Small intestine (tissue), 7 donors: ENCODE results near the gene TC2N. TPM values are rescaled to one million over a fixed set of nuclear protein-coding genes. Genes with fewer than 3 reads are reported as not detected.
A peak's percentile ranks its signal among the peaks of the same experiment; 100 is the strongest.
"Not testable (repeated sequence)": the region's sequence is repeated elsewhere in the genome, so short reads cannot be mapped to it uniquely, and the experiment has no call there.

Experiments used
- DNase-seq, 2 donors: peaks; one replicate each; pipeline versions ENCODE4 v3.0.0 to v3.0.0-alpha.2; 2013
- FAIRE-seq: peaks from 2 replicates; lab custom pipeline; 2012; peaks lifted over from hg19 to GRCh38; lab: Jason Lieb, UNC
- H3K27ac ChIP-seq, 3 donors: one replicate each; pipeline ENCODE4 v1.5.1; 2013; ENCODE audit warnings: low read length in 2 of 3, mild to moderate bottlenecking in 2 of 3, control low read depth in 1 of 3, inconsistent platforms in 1 of 3, low read depth in 1 of 3, moderate library complexity in 1 of 3
- H3K27me3 ChIP-seq, 3 donors: one replicate each; pipeline ENCODE4 v1.6.1; 2013; ENCODE audit warnings: low read length in 3 of 3, inconsistent platforms in 1 of 3; ENCODE audit not compliant: control insufficient read depth in 3 of 3, insufficient read depth in 3 of 3
- H3K36me3 ChIP-seq, 3 donors: one replicate each; pipeline ENCODE4 v1.6.1; 2013; ENCODE audit warnings: low read length in 3 of 3, inconsistent platforms in 1 of 3, low read depth in 1 of 3, mild to moderate bottlenecking in 1 of 3, moderate library complexity in 1 of 3; ENCODE audit not compliant: control insufficient read depth in 3 of 3, insufficient read depth in 2 of 3
- H3K4me1 ChIP-seq, 3 donors: one replicate each; pipeline ENCODE4 v1.6.1; 2013; ENCODE audit warnings: low read length in 2 of 3, inconsistent platforms in 1 of 3, low read depth in 1 of 3, mild to moderate bottlenecking in 1 of 3, moderate library complexity in 1 of 3; ENCODE audit not compliant: control insufficient read depth in 3 of 3, insufficient read depth in 2 of 3
- H3K4me3 ChIP-seq, 3 donors: one replicate each; pipeline ENCODE4 v1.5.1; 2013; ENCODE audit warnings: low read length in 3 of 3, control low read depth in 1 of 3, inconsistent platforms in 1 of 3, low read depth in 1 of 3, mild to moderate bottlenecking in 1 of 3, moderate library complexity in 1 of 3
- H3K9me3 ChIP-seq, 2 donors: one replicate each; pipeline ENCODE4 v1.6.1; 2013; ENCODE audit warnings: low read depth in 1 of 2, low read length in 1 of 2; ENCODE audit not compliant: control insufficient read depth in 2 of 2, insufficient read depth in 1 of 2
- WGBS, 3 donors: extraction: QIAGEN DNeasy Blood & Tissue Kit; methylation state at CpG; one replicate each; pipeline ENCODE4 v1.1.7; 2013; 5-methylcytosine and 5-hydroxymethylcytosine counted together
- polyA plus RNA-seq, 4 donors: library from polyadenylated mRNA; stranded (reverse) in 3 of 4; unstranded in 1 of 4; fragments of 200-250 nt in 3 of 4; fragments of 120-200 nt in 1 of 4; gene quantifications; one replicate each; pipeline versions ENCODE4 v1.2.1 to v1.2.3, GENCODE V29; 2013
- donor health status: healthy with polysubstance abuse.
- donor health status: control.
- donor health status: control.
- donor health status: Bipolar disorder and iron deficiency.
- donor health status: healthy.

The TC2N gene
- polyA plus RNA-seq, 4 donors = 12.4 to 31.7 (median 20.4) TPM

DNA sequence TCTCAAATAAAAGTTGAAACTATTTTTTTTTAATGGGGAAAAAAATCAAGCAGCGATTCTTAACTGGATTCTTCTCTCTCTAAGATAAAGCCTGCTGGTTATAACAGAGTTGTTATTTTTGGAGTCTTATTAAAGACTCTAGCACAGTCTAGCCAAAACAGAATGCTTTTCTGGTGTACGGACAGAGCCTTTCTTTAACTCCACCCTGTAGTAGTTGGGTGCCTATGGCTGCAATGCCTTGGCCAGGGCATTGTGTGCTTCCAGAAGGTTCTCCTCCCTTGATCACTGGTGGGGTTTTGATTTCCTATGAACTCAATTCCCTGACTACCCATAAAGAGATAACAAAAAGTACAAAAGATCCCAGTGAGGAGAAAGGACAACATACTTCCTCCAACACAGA lies 35.7 kb upstream of the TC2N start:
- WGBS, 3 donors = 47 to 90% (median 50%) methylated on average over 2 of the region's 2 CpGs

GRCh38 chr14:91902336-91902735 lies 35.0 kb upstream of the TC2N start:
- no peak for DNase-seq
- Histone ChIP-seq H3K27ac (no peak overlapping the region), H3K4me1 (no peaks in the 10 kb centered on the region), H3K27me3 (no peaks in the 10 kb centered on the region), H3K9me3 (peaks cover 0 to 9% of the 10 kb centered on the region in 2 donors), H3K4me3 (no peak overlapping the region), H3K36me3 (peaks cover 0 to 4% (median 0%) of the 10 kb centered on the region in 3 donors)
- FAIRE-seq = no peak
- WGBS, 3 donors = 90 to 94% (median 91%) methylated on average over 3 of the region's 3 CpGs

More for the DNA sequence above, 35.7 kb upstream of the TC2N start:
- DNase-seq = no peak
- Histone ChIP-seq H3K36me3 (peaks cover 0 to 4% (median 0%) of the 10 kb centered on the region in 3 donors), H3K27ac (no peak overlapping the region), H3K4me3 (no peak overlapping the region), H3K4me1 (no peaks in the 10 kb centered on the region), H3K9me3 (peaks cover 0 to 10% of the 10 kb centered on the region in 2 donors), H3K27me3 (no peaks in the 10 kb centered on the region)
- FAIRE-seq = no peak

- no peak overlapping the region for H3K4me3 ChIP-seq
- WGBS, 3 donors = 68 to 93% (median 86%) methylated on average over 9 of the region's 9 CpGs
- H3K36me3 ChIP-seq = peaks cover 0 to 5% (median 0%) of the 10 kb centered on the region in 3 donors
- DNase-seq = no peak
- H3K9me3 ChIP-seq = peaks cover 0 to 2% of the 10 kb centered on the region in 2 donors
- no peaks in the 10 kb centered on the region for H3K27me3 ChIP-seq
- no peak for FAIRE-seq
- no peak overlapping the region for H3K27ac ChIP-seq
- H3K4me1 ChIP-seq = no peaks in the 10 kb centered on the region
These were observed 34.3 kb upstream of the TC2N start for GRCh38 chr14:91901449-91902226.

DNA sequence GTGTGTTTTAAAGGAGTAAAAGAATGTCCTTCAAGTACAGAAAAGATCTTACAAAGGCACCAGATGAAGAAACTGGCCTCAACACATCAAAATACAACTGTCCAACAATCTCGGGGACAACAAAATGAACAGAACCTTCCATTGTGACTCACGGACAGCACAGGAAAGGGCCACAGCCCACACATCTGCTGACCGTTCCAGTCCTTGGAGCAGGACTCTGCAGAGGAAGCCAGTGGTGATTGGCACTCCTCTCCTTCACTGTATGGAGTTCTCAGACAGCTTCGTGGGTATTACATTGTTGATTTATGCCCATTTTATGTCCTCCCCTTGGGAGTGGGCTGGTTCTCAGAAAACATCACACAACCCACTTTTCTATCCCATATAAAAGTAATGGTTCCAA lies 32.5 kb upstream of the TC2N start:
- DNase-seq (no peak), FAIRE-seq (no peak)
- WGBS, 3 donors = 74 to 88% (median 82%) methylated on average over 4 of the region's 4 CpGs
- Histone ChIP-seq H3K36me3 (peaks cover 0 to 5% (median 0%) of the 10 kb centered on the region in 3 donors), H3K9me3 (no peaks in the 10 kb centered on the region), H3K27me3 (no peaks in the 10 kb centered on the region), H3K27ac (no peak overlapping the region), H3K4me3 (no peak overlapping the region), H3K4me1 (no peaks in the 10 kb centered on the region)

- Histone ChIP-seq H3K4me1 (no peaks in the 10 kb centered on the region), H3K4me3 (no peak overlapping the region), H3K36me3 (peaks cover 0 to 7% (median 0%) of the 10 kb centered on the region in 3 donors), H3K27ac (no peak overlapping the region), H3K9me3 (no peaks in the 10 kb centered on the region), H3K27me3 (no peaks in the 10 kb centered on the region)
- FAIRE-seq (no peak), DNase-seq (peak in 1 of 2 donors; percentile 14)
- WGBS, 3 donors = 74 to 89% (median 79%) methylated on average over 4 of the region's 4 CpGs
These were observed 31.9 kb upstream of the TC2N start for GRCh38 chr14:91899213-91899612.

GRCh38 chr14:91898372-91898771 lies 31.0 kb upstream of the TC2N start:
- no peak for DNase-seq
- no peaks in the 10 kb centered on the region for H3K4me1 ChIP-seq
- WGBS, 3 donors = 88 to 89% (median 89%) methylated on average over 5 of the region's 5 CpGs

DNA sequence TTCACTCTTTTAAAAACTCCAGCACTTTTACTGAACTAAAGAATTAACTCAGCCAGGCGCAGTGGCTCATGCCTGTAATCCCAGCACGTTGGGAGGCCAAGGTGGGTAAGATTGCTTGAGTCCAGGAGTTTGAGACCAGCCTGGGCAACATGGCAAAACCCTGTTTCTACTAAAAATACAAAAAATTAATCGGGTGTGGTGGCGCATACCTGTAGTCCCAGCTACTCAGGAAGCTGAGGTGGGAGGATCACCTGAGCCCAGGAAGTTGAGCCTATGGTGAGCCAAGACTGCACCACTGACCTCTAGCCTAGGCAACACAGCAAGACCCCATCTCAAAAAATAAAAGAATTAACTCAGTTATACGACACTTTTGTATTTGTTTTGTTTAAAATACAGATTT lies 30.4 kb upstream of the TC2N start:
- H3K27me3 ChIP-seq, H3K4me3 ChIP-seq, FAIRE-seq, H3K9me3 ChIP-seq, DNase-seq, H3K36me3 ChIP-seq, H3K4me1 ChIP-seq, H3K27ac ChIP-seq: not testable (repeated sequence)
- 86 to 96% (median 89%) methylated on average over 5 of the region's 5 CpGs for WGBS, 3 donors

More at GRCh38 chr14:91898372-91898771, 31.0 kb upstream of the TC2N start:
- peaks cover 0 to 7% (median 0%) of the 10 kb centered on the region in 3 donors for H3K36me3 ChIP-seq
- H3K27me3 ChIP-seq = no peaks in the 10 kb centered on the region
- H3K9me3 ChIP-seq = no peaks in the 10 kb centered on the region
- no peak overlapping the region for H3K27ac ChIP-seq
- no peak for FAIRE-seq
- H3K4me3 ChIP-seq = no peak overlapping the region

GRCh38 chr14:91897106-91897701 lies 29.9 kb upstream of the TC2N start:
- no peak for DNase-seq

More at GRCh38 chr14:91897106-91897701, 29.9 kb upstream of the TC2N start:
- Histone ChIP-seq H3K27me3 (no peaks in the 10 kb centered on the region), H3K4me1 (no peaks in the 10 kb centered on the region), H3K9me3 (no peaks in the 10 kb centered on the region), H3K4me3 (no peak overlapping the region), H3K27ac (no peak overlapping the region), H3K36me3 (peaks cover 0 to 11% (median 0%) of the 10 kb centered on the region in 3 donors)
- FAIRE-seq = no peak
- 45 to 57% (median 52%) methylated on average over 10 of the region's 10 CpGs for WGBS, 3 donors
